ENCODE data around the gene WTAP. TPM values are rescaled to one million over a fixed set of nuclear protein-coding genes. Genes with fewer than 3 reads are reported as not detected.
A peak's percentile ranks its signal among the peaks of the same experiment; 100 is the strongest.

WTAP gene
- total and polyA plus RNA-seq, 10 donors: 71.6 to 149 (median 109) TPM

- no peak for DNase-seq
- peak overlapping the region in 7 of 8 donors; percentile 96 to 99 (median 98) for H3K27ac ChIP-seq
- H3K9me3 ChIP-seq: no peaks in the 10 kb centered on the region
- intact Hi-C loops (cut with DNase I; ENCODE audit: low total_unique reads): loop anchor here (5.0 kb wide), 1 partner anchor 33 kb away; the partner anchor contains the start of gene WTAP
- H3K36me3 ChIP-seq: peaks cover 0 to 55% (median 22%) of the 10 kb centered on the region in 6 donors
- peak overlapping the region in 4 of 8 donors; percentile 72 to 99 (median 86) for H3K4me3 ChIP-seq
- peaks cover 0 to 39% (median 22%) of the 10 kb centered on the region in 6 donors for H3K4me1 ChIP-seq
- TF ChIP-seq POLR2AphosphoS5 (IDR thresholded peaks at IDR 0.05): no peak
- no peak for TF ChIP-seq CTCF (IDR thresholded peaks at IDR 0.05 in 8 of 11, conservative IDR thresholded peaks at IDR 0.05 in 3 of 11)
- no peak for TF ChIP-seq POLR2A (IDR thresholded peaks at IDR 0.05)
- H3K27me3 ChIP-seq (replicated peaks in 1 of 7): no peaks in the 10 kb centered on the region
- 59 to 75% (median 66%) methylated on average over 3 of the region's 3 CpGs for WGBS, 5 donors
These were observed 33.3 kb downstream of the WTAP start for GRCh38 chr6:159760602-159761057.

- H3K27me3 ChIP-seq (replicated peaks in 1 of 7): no peaks in the 10 kb centered on the region
- WGBS, 5 donors: 3 to 14% (median 11%) methylated on average over 32 to 45 of the region's 45 CpGs
- TF ChIP-seq CTCF (IDR thresholded peaks at IDR 0.05 in 8 of 11, conservative IDR thresholded peaks at IDR 0.05 in 3 of 11) (no peak), POLR2A (IDR thresholded peaks at IDR 0.05) (peak in 1 of 3 donors; percentile 10), POLR2AphosphoS5 (IDR thresholded peaks at IDR 0.05) (no peak)
- H3K9me3 ChIP-seq: no peaks in the 10 kb centered on the region
- intact Hi-C loops (cut with DNase I; ENCODE audit: low total_unique reads): loop anchor here (5.0 kb wide), 1 partner anchor 34 kb away; the partner anchor contains the start of gene WTAP
- H3K4me1 ChIP-seq: peaks cover 0 to 39% (median 22%) of the 10 kb centered on the region in 6 donors
- peak overlapping the region; percentile 96 to 99 (median 98) for H3K27ac ChIP-seq
- peak overlapping the region; percentile 72 to 99 (median 94) for H3K4me3 ChIP-seq
- DNase-seq: peak; percentile 89
- H3K36me3 ChIP-seq: peaks cover 0 to 52% (median 16%) of the 10 kb centered on the region in 6 donors
These were observed 34.0 kb downstream of the WTAP start for GRCh38 chr6:159761129-159761872.

GRCh38 chr6:159761873-159762680, 34.8 kb downstream of the WTAP start, which contains the start of gene ACAT2:
ACAT2 (plus strand) TSS chr6:159762045; CDS start chr6:159762088, 43 bp downstream.
- H3K4me3 ChIP-seq: peak within 1 kb of the TSS; percentile 72 to 99 (median 94)
- intact Hi-C loops (cut with DNase I; ENCODE audit: low total_unique reads): loop anchor here (5.0 kb wide), 1 partner anchor 35 kb away; the partner anchor contains the start of gene WTAP
- H3K27ac ChIP-seq: peak within 1 kb of the TSS; percentile 96 to 99 (median 98)
- no peaks in the 10 kb centered on the region for H3K9me3 ChIP-seq
- WGBS, 5 donors: 0 to 1% (median 1%) methylated on average over 27 to 76 of the region's 76 CpGs
- TF ChIP-seq POLR2AphosphoS5 (IDR thresholded peaks at IDR 0.05) (peak; percentile 78 to 87 (median 87)), POLR2A (IDR thresholded peaks at IDR 0.05) (no peak), CTCF (IDR thresholded peaks at IDR 0.05 in 8 of 11, conservative IDR thresholded peaks at IDR 0.05 in 3 of 11) (peak in 7 of 11 experiments; percentile 27 to 57 (median 40))
- H3K27me3 ChIP-seq (replicated peaks in 1 of 7): no peaks in the 10 kb centered on the region
- DNase-seq: peak; percentile 98
- peaks cover 0 to 52% (median 20%) of the 10 kb centered on the region in 6 donors for H3K36me3 ChIP-seq
- peaks cover 0 to 39% (median 22%) of the 10 kb centered on the region in 6 donors for H3K4me1 ChIP-seq

Measured in spleen (tissue), 11 donors.